ENCODE data around the gene RNPEP.
"Not testable (repeated sequence)": the region's sequence is repeated elsewhere in the genome, so short reads cannot be mapped to it uniquely, and the experiment has no call there.

Gene RNPEP

GRCh38 chr1:201958348-201958747 is 24.1 kb upstream of the RNPEP start:
- Histone ChIP-seq H2BK15ac (ENCODE audit: low read depth, poor library complexity, severe bottlenecking) (no peak overlapping the region), H4K8ac (ENCODE audit: low read length) (no peak overlapping the region), H3K23ac (ENCODE audit: low read length in 2 of 2) (no peak overlapping the region), H2AK5ac (ENCODE audit: low read length, severe bottlenecking) (no peak overlapping the region), H2BK12ac (ENCODE audit: low read length in 2 of 2) (no peak overlapping the region), H3K4me1 (ENCODE audit: control insufficient read depth, insufficient read depth, low read depth, low read length) (peaks cover 5% of the 10 kb centered on the region), H3K4me2 (ENCODE audit: low read length, poor library complexity, severe bottlenecking) (no peak overlapping the region), H3K14ac (ENCODE audit: low read length in 2 of 2) (no peak overlapping the region), H2BK5ac (ENCODE audit: low read depth, low read length, poor library complexity, severe bottlenecking) (no peak overlapping the region), H3K4me3 (ENCODE audit: insufficient read depth in 1 of 2, low read depth in 1 of 2, low read length in 2 of 2) (no peak overlapping the region), H3K9ac (ENCODE audit: low read length) (no peak overlapping the region), H2BK120ac (ENCODE audit: low read depth, low read length) (no peak overlapping the region), H2AFZ (ENCODE audit: low read depth, low read length) (no peak overlapping the region), H3K36me3 (ENCODE audit: control insufficient read depth in 1 of 2, insufficient read depth in 2 of 2, low read depth in 1 of 2, low read length in 2 of 2) (peaks cover 37 to 54% of the 10 kb centered on the region in 2 experiments), H3K27ac (ENCODE audit: low read length, poor library complexity, severe bottlenecking) (peak overlapping the region; percentile 49), H3K27me3 (ENCODE audit: control insufficient read depth in 1 of 2, insufficient read depth in 1 of 2, low read length in 2 of 2) (no peaks in the 10 kb centered on the region), H3K18ac (ENCODE audit: low read depth in 1 of 2, low read length in 2 of 2) (no peak overlapping the region), H3K9me3 (ENCODE audit: control insufficient read depth, low read length) (no peaks in the 10 kb centered on the region), H3K4ac (ENCODE audit: low read depth in 1 of 2, low read length in 2 of 2) (no peak overlapping the region), H4K91ac (ENCODE audit: low read length) (no peak overlapping the region), H3K79me1 (replicated peaks; ENCODE audit: low read length, poor library complexity, severe bottlenecking) (peaks cover 12% of the 10 kb centered on the region)
- DNase-seq = no peak
- WGBS = 88% methylated on average over 4 of the region's 5 CpGs

GRCh38 chr1:201962382-201962781 is 20.1 kb upstream of the RNPEP start:
- not testable (repeated sequence) for H2BK120ac ChIP-seq (ENCODE audit: low read depth, low read length); H3K4me3 ChIP-seq (ENCODE audit: insufficient read depth in 1 of 2, low read depth in 1 of 2, low read length in 2 of 2); H4K91ac ChIP-seq (ENCODE audit: low read length); H2AFZ ChIP-seq (ENCODE audit: low read depth, low read length); H3K27me3 ChIP-seq (ENCODE audit: control insufficient read depth in 1 of 2, insufficient read depth in 1 of 2, low read length in 2 of 2); H3K4me2 ChIP-seq (ENCODE audit: low read length, poor library complexity, severe bottlenecking); H2BK15ac ChIP-seq (ENCODE audit: low read depth, poor library complexity, severe bottlenecking); H3K4ac ChIP-seq (ENCODE audit: low read depth in 1 of 2, low read length in 2 of 2); H3K18ac ChIP-seq (ENCODE audit: low read depth in 1 of 2, low read length in 2 of 2); H4K8ac ChIP-seq (ENCODE audit: low read length); H3K9me3 ChIP-seq (ENCODE audit: control insufficient read depth, low read length); H3K9ac ChIP-seq (ENCODE audit: low read length); H3K23ac ChIP-seq (ENCODE audit: low read length in 2 of 2); H2BK12ac ChIP-seq (ENCODE audit: low read length in 2 of 2); DNase-seq; H2AK5ac ChIP-seq (ENCODE audit: low read length, severe bottlenecking); H3K27ac ChIP-seq (ENCODE audit: low read length, poor library complexity, severe bottlenecking); H2BK5ac ChIP-seq (ENCODE audit: low read depth, low read length, poor library complexity, severe bottlenecking); H3K4me1 ChIP-seq (ENCODE audit: control insufficient read depth, insufficient read depth, low read depth, low read length); H3K14ac ChIP-seq (ENCODE audit: low read length in 2 of 2)
- WGBS = 97% methylated on average over 9 of the region's 10 CpGs
- peaks cover 13% of the 10 kb centered on the region for H3K79me1 ChIP-seq (replicated peaks; ENCODE audit: low read length, poor library complexity, severe bottlenecking)
- H3K36me3 ChIP-seq (ENCODE audit: control insufficient read depth in 1 of 2, insufficient read depth in 2 of 2, low read depth in 1 of 2, low read length in 2 of 2) = peaks cover 44 to 81% of the 10 kb centered on the region in 2 experiments

- H3K4me3 ChIP-seq (ENCODE audit: insufficient read depth in 1 of 2, low read depth in 1 of 2, low read length in 2 of 2) = no peak overlapping the region
- no CpG with 5 or more reads among the region's 1 CpG for WGBS
- H3K79me1 ChIP-seq (replicated peaks; ENCODE audit: low read length, poor library complexity, severe bottlenecking) = peaks cover 15% of the 10 kb centered on the region
- no peaks in the 10 kb centered on the region for H3K9me3 ChIP-seq (ENCODE audit: control insufficient read depth, low read length)
- H3K4ac ChIP-seq (ENCODE audit: low read depth in 1 of 2, low read length in 2 of 2) = no peak overlapping the region
- H2BK5ac ChIP-seq (ENCODE audit: low read depth, low read length, poor library complexity, severe bottlenecking) = no peak overlapping the region
- H2AFZ ChIP-seq (ENCODE audit: low read depth, low read length) = no peak overlapping the region
- no peak overlapping the region for H2BK12ac ChIP-seq (ENCODE audit: low read length in 2 of 2)
- H4K8ac ChIP-seq (ENCODE audit: low read length) = no peak overlapping the region
- H2BK120ac ChIP-seq (ENCODE audit: low read depth, low read length) = no peak overlapping the region
- no peak overlapping the region for H3K18ac ChIP-seq (ENCODE audit: low read depth in 1 of 2, low read length in 2 of 2)
- H2AK5ac ChIP-seq (ENCODE audit: low read length, severe bottlenecking) = no peak overlapping the region
- H3K27me3 ChIP-seq (ENCODE audit: control insufficient read depth in 1 of 2, insufficient read depth in 1 of 2, low read length in 2 of 2) = no peaks in the 10 kb centered on the region
- no peak overlapping the region for H2BK15ac ChIP-seq (ENCODE audit: low read depth, poor library complexity, severe bottlenecking)
- DNase-seq = peak; percentile 34
- no peak overlapping the region for H3K14ac ChIP-seq (ENCODE audit: low read length in 2 of 2)
- H3K27ac ChIP-seq (ENCODE audit: low read length, poor library complexity, severe bottlenecking) = peak overlapping the region; percentile 14
- H3K36me3 ChIP-seq (ENCODE audit: control insufficient read depth in 1 of 2, insufficient read depth in 2 of 2, low read depth in 1 of 2, low read length in 2 of 2) = peaks cover 44 to 83% of the 10 kb centered on the region in 2 experiments
- no peak overlapping the region for H3K23ac ChIP-seq (ENCODE audit: low read length in 2 of 2)
- H3K4me2 ChIP-seq (ENCODE audit: low read length, poor library complexity, severe bottlenecking) = no peak overlapping the region
- H3K4me1 ChIP-seq (ENCODE audit: control insufficient read depth, insufficient read depth, low read depth, low read length) = peaks cover 6% of the 10 kb centered on the region
- no peak overlapping the region for H4K91ac ChIP-seq (ENCODE audit: low read length)
- no peak overlapping the region for H3K9ac ChIP-seq (ENCODE audit: low read length)
Observed at GRCh38 chr1:201964261-201964660, 18.2 kb upstream of the RNPEP start.

- WGBS = 96% methylated on average over 5 of the region's 5 CpGs
Observed at GRCh38 chr1:201966171-201966570, 16.3 kb upstream of the RNPEP start.

More at GRCh38 chr1:201966171-201966570, 16.3 kb upstream of the RNPEP start:
- H3K79me1 ChIP-seq (replicated peaks; ENCODE audit: low read length, poor library complexity, severe bottlenecking) = peaks cover 12% of the 10 kb centered on the region
- no peak overlapping the region for H3K23ac ChIP-seq (ENCODE audit: low read length in 2 of 2)
- no peak overlapping the region for H3K18ac ChIP-seq (ENCODE audit: low read depth in 1 of 2, low read length in 2 of 2)
- H3K36me3 ChIP-seq (ENCODE audit: control insufficient read depth in 1 of 2, insufficient read depth in 2 of 2, low read depth in 1 of 2, low read length in 2 of 2) = peaks cover 34 to 89% of the 10 kb centered on the region in 2 experiments
- H3K9me3 ChIP-seq (ENCODE audit: control insufficient read depth, low read length) = no peaks in the 10 kb centered on the region
- no peak overlapping the region for H2BK12ac ChIP-seq (ENCODE audit: low read length in 2 of 2)
- peak overlapping the region; percentile 35 for H3K27ac ChIP-seq (ENCODE audit: low read length, poor library complexity, severe bottlenecking)
- no peak overlapping the region for H2BK120ac ChIP-seq (ENCODE audit: low read depth, low read length)
- H2BK5ac ChIP-seq (ENCODE audit: low read depth, low read length, poor library complexity, severe bottlenecking) = no peak overlapping the region
- H3K9ac ChIP-seq (ENCODE audit: low read length) = peak overlapping the region; percentile 8
- H3K4me1 ChIP-seq (ENCODE audit: control insufficient read depth, insufficient read depth, low read depth, low read length) = peaks cover 8% of the 10 kb centered on the region
- no peak overlapping the region for H4K91ac ChIP-seq (ENCODE audit: low read length)
- H3K4me2 ChIP-seq (ENCODE audit: low read length, poor library complexity, severe bottlenecking) = no peak overlapping the region
- no peak overlapping the region for H3K4me3 ChIP-seq (ENCODE audit: insufficient read depth in 1 of 2, low read depth in 1 of 2, low read length in 2 of 2)
- no peak overlapping the region for H2AFZ ChIP-seq (ENCODE audit: low read depth, low read length)
- no peak overlapping the region for H4K8ac ChIP-seq (ENCODE audit: low read length)
- H3K14ac ChIP-seq (ENCODE audit: low read length in 2 of 2) = no peak overlapping the region
- H2BK15ac ChIP-seq (ENCODE audit: low read depth, poor library complexity, severe bottlenecking) = no peak overlapping the region
- no peak overlapping the region for H3K4ac ChIP-seq (ENCODE audit: low read depth in 1 of 2, low read length in 2 of 2)
- no peaks in the 10 kb centered on the region for H3K27me3 ChIP-seq (ENCODE audit: control insufficient read depth in 1 of 2, insufficient read depth in 1 of 2, low read length in 2 of 2)
- no peak overlapping the region for H2AK5ac ChIP-seq (ENCODE audit: low read length, severe bottlenecking)
- DNase-seq = no peak

Measured in mesenchymal stem cell (in vitro differentiated cells and primary cell).